RCC 7860 (cell line): ENCODE data around the gene GLS2.
"Not testable (repeated sequence)": the region's sequence is repeated elsewhere in the genome, so short reads cannot be mapped to it uniquely, and the experiment has no call there.

Experiments used
- DNase-seq: peaks from one replicate; pipeline ENCODE4 v3.0.0-alpha.2; 2015; ENCODE audit warnings: low spot score
- FAIRE-seq: peaks from 2 replicates; lab custom pipeline; 2012; peaks lifted over from hg19 to GRCh38; lab: Jason Lieb, UNC

GLS2 gene

GRCh38 chr12:56488041-56488955, at the start of gene GLS2:
Gene GLS2, minus strand, starts transcription at chr12:56488161. Its CDS starts 43 bp downstream, at chr12:56488118.
- FAIRE-seq (no peak), DNase-seq (no peak)

- no peak for FAIRE-seq
- DNase-seq = no peak
Measured at GRCh38 chr12:56537546-56537945, 49.6 kb upstream of the GLS2 start.

- DNase-seq (no peak), FAIRE-seq (no peak)
Measured at GRCh38 chr12:56530390-56531055, 42.6 kb upstream of the GLS2 start.

- DNase-seq (no peak), FAIRE-seq (no peak)
Measured at GRCh38 chr12:56529656-56530055, 41.7 kb upstream of the GLS2 start.

GRCh38 chr12:56528846-56529245, 40.9 kb upstream of the GLS2 start:
- FAIRE-seq (no peak), DNase-seq (no peak)

- FAIRE-seq (no peak), DNase-seq (peak; percentile 15)
Measured at GRCh38 chr12:56522411-56523193, 34.6 kb upstream of the GLS2 start.

- DNase-seq (peak; percentile 79), FAIRE-seq (peak; percentile 65)
Measured at GRCh38 chr12:56521590-56522371, 33.8 kb upstream of the GLS2 start, which contains the start of gene RBMS2. Gene RBMS2, plus strand, starts transcription at chr12:56521820. Its CDS starts 204 bp downstream, at chr12:56522024.

- DNase-seq (no peak), FAIRE-seq (no peak)
Measured at GRCh38 chr12:56521209-56521589, 33.2 kb upstream of the GLS2 start.

GRCh38 chr12:56520506-56520905, 32.5 kb upstream of the GLS2 start:
- FAIRE-seq (no peak), DNase-seq (no peak)

GRCh38 chr12:56520048-56520447, 32.1 kb upstream of the GLS2 start:
- FAIRE-seq = no peak
- DNase-seq = no peak

- FAIRE-seq = no peak
- DNase-seq = peak; percentile 55
Measured at GRCh38 chr12:56518570-56518969, 30.6 kb upstream of the GLS2 start.

- FAIRE-seq (no peak), DNase-seq (peak; percentile 28)
Measured at GRCh38 chr12:56517854-56518253, 29.9 kb upstream of the GLS2 start.

GRCh38 chr12:56514014-56514318, 26.0 kb upstream of the GLS2 start:
- FAIRE-seq, DNase-seq: not testable (repeated sequence)

- no peak for FAIRE-seq
- no peak for DNase-seq
Measured at GRCh38 chr12:56510786-56511185, 22.8 kb upstream of the GLS2 start.

GRCh38 chr12:56499879-56500278, 11.9 kb upstream of the GLS2 start:
- FAIRE-seq, DNase-seq: not testable (repeated sequence)

- FAIRE-seq, DNase-seq: not testable (repeated sequence)
Measured at GRCh38 chr12:56499452-56499851, 11.5 kb upstream of the GLS2 start.

GRCh38 chr12:56498126-56498902, 10.4 kb upstream of the GLS2 start:
- DNase-seq, FAIRE-seq: not testable (repeated sequence)

- FAIRE-seq, DNase-seq: not testable (repeated sequence)
Measured at GRCh38 chr12:56496704-56497103, 8.7 kb upstream of the GLS2 start.

- not testable (repeated sequence) for DNase-seq, FAIRE-seq
Measured at GRCh38 chr12:56494481-56494880, 6.5 kb upstream of the GLS2 start.

GRCh38 chr12:56494106-56494415, 6.1 kb upstream of the GLS2 start:
- not testable (repeated sequence) for DNase-seq, FAIRE-seq
